RKO (cell line): ENCODE measurements around the gene BPTF.
"Not testable (repeated sequence)": the region's sequence is repeated elsewhere in the genome, so short reads cannot be mapped to it uniquely, and the experiment has no call there.

Source experiments
- DNase-seq: peaks from one replicate; pipeline ENCODE4 v3.0.0-alpha.2; 2016; ENCODE audit warnings: low spot score

The BPTF gene

GRCh38 chr17:67902511-67903231 lies 77.4 kb downstream of the BPTF start:
- DNase-seq = no peak

GRCh38 chr17:67905298-67905697 lies 80.0 kb downstream of the BPTF start:
- DNase-seq = not testable (repeated sequence)

- not testable (repeated sequence) for DNase-seq
These were observed 85.0 kb downstream of the BPTF start for GRCh38 chr17:67910117-67910803.

- no peak for DNase-seq
These were observed 85.9 kb downstream of the BPTF start for GRCh38 chr17:67911059-67911782.

GRCh38 chr17:67912088-67912487 lies 86.8 kb downstream of the BPTF start:
- DNase-seq = no peak

- DNase-seq = no peak
These were observed 87.4 kb downstream of the BPTF start for GRCh38 chr17:67912656-67913055.

GRCh38 chr17:67920212-67920611 lies 94.9 kb downstream of the BPTF start:
- no peak for DNase-seq

- no peak for DNase-seq
These were observed 97.2 kb downstream of the BPTF start for GRCh38 chr17:67922503-67922902.

- DNase-seq = not testable (repeated sequence)
These were observed 103.5 kb downstream of the BPTF start for GRCh38 chr17:67928842-67929241.

GRCh38 chr17:67931227-67931626 lies 105.9 kb downstream of the BPTF start:
- no peak for DNase-seq

- no peak for DNase-seq
These were observed 117.5 kb downstream of the BPTF start for GRCh38 chr17:67942810-67943209.

- no peak for DNase-seq
These were observed 118.7 kb downstream of the BPTF start for GRCh38 chr17:67944035-67944434.

- DNase-seq = no peak
These were observed 121.2 kb downstream of the BPTF start for GRCh38 chr17:67946513-67946912.

GRCh38 chr17:67947325-67947813 lies 122.1 kb downstream of the BPTF start:
- DNase-seq = no peak

GRCh38 chr17:67950945-67951344 lies 125.6 kb downstream of the BPTF start:
- no peak for DNase-seq

- DNase-seq = no peak
These were observed 134.2 kb downstream of the BPTF start for GRCh38 chr17:67959510-67959909.

GRCh38 chr17:67960276-67960675 lies 135.0 kb downstream of the BPTF start:
- DNase-seq = not testable (repeated sequence)

- DNase-seq = not testable (repeated sequence)
These were observed 136.9 kb downstream of the BPTF start for GRCh38 chr17:67962156-67962555.

- peak; percentile 83 for DNase-seq
These were observed 137.9 kb downstream of the BPTF start for GRCh38 chr17:67963145-67963572.

- DNase-seq = no peak
These were observed 145.5 kb downstream of the BPTF start for GRCh38 chr17:67970783-67971182.

GRCh38 chr17:67974185-67974584 lies 148.9 kb downstream of the BPTF start:
- DNase-seq = no peak

GRCh38 chr17:67974598-67975066 lies 149.3 kb downstream of the BPTF start:
- DNase-seq = no peak

GRCh38 chr17:67976306-67976705 lies 151.0 kb downstream of the BPTF start:
- DNase-seq = not testable (repeated sequence)
